ENCODE data around the gene JPH2.
"Not testable (repeated sequence)": the region's sequence is repeated elsewhere in the genome, so short reads cannot be mapped to it uniquely, and the experiment has no call there.

Gene JPH2

GRCh38 chr20:44187054-44187771 lies at the start of gene JPH2:
JPH2 (minus strand) TSS chr20:44187188; CDS start chr20:44186705, 483 bp downstream.
- DNase-seq = no peak

- DNase-seq = no peak
These were observed 48.7 kb upstream of the JPH2 start for GRCh38 chr20:44235702-44236101.

GRCh38 chr20:44234566-44235317 lies 47.8 kb upstream of the JPH2 start:
- no peak for DNase-seq

- DNase-seq = no peak
These were observed 46.5 kb upstream of the JPH2 start for GRCh38 chr20:44233436-44234016.

- DNase-seq = not testable (repeated sequence)
These were observed 45.5 kb upstream of the JPH2 start for GRCh38 chr20:44232469-44232856.

GRCh38 chr20:44231713-44232468 lies 44.9 kb upstream of the JPH2 start:
- DNase-seq = no peak

GRCh38 chr20:44231193-44231592 lies 44.2 kb upstream of the JPH2 start:
- no peak for DNase-seq

GRCh38 chr20:44228465-44229258 lies 41.7 kb upstream of the JPH2 start:
- DNase-seq = no peak

GRCh38 chr20:44224637-44225036 lies 37.6 kb upstream of the JPH2 start:
- no peak for DNase-seq

GRCh38 chr20:44223721-44224120 lies 36.7 kb upstream of the JPH2 start:
- no peak for DNase-seq

GRCh38 chr20:44222633-44223368 lies 35.8 kb upstream of the JPH2 start:
- no peak for DNase-seq

- DNase-seq = no peak
These were observed 35.0 kb upstream of the JPH2 start for GRCh38 chr20:44222027-44222426.

- no peak for DNase-seq
These were observed 34.5 kb upstream of the JPH2 start for GRCh38 chr20:44221368-44221954.

- DNase-seq = no peak
These were observed 32.8 kb upstream of the JPH2 start for GRCh38 chr20:44219791-44220190.

GRCh38 chr20:44219170-44219730 lies 32.3 kb upstream of the JPH2 start:
- no peak for DNase-seq

GRCh38 chr20:44218446-44218845 lies 31.5 kb upstream of the JPH2 start:
- no peak for DNase-seq

- peak; percentile 51 for DNase-seq
These were observed 30.5 kb upstream of the JPH2 start for GRCh38 chr20:44217342-44218092.

GRCh38 chr20:44215125-44215524 lies 28.1 kb upstream of the JPH2 start:
- DNase-seq = peak; percentile 33

- DNase-seq = no peak
These were observed 25.8 kb upstream of the JPH2 start for GRCh38 chr20:44212792-44213191.

Measured in NCI-H1092 (cell line).